IMR-90 (cell line): ENCODE measurements around the gene COL1A1.
A peak's percentile ranks its signal among the peaks of the same experiment; 100 is the strongest.

Experiments used
- BHLHE40 ChIP-seq: fragments of 150-350 bp; IDR thresholded peaks from 2 replicates; pipeline ENCODE4 v1.6.1; 2016; ENCODE audit warnings: mild to moderate bottlenecking, low read depth, low read length
- CEBPB ChIP-seq: IDR thresholded peaks from 2 replicates; pipeline ENCODE4 v1.6.1; 2012; ENCODE audit warnings: low read depth, low read length, improper control_type of control experiment
- CHD1 ChIP-seq: IDR thresholded peaks from 2 replicates; pipeline ENCODE4 v1.6.1; 2012; ENCODE audit warnings: low read depth, low read length, improper control_type of control experiment
- MAZ ChIP-seq: IDR thresholded peaks from 2 replicates; pipeline ENCODE4 v1.6.1; 2012; ENCODE audit warnings: low read depth, mild to moderate bottlenecking, low read length, improper control_type of control experiment, moderate library complexity, borderline replicate concordance
- MXI1 ChIP-seq: IDR thresholded peaks from 2 replicates; pipeline ENCODE4 v1.6.1; 2012; ENCODE audit warnings: low read depth, mild to moderate bottlenecking, low read length, moderate library complexity, borderline replicate concordance
- NFE2L2 ChIP-seq: fragments of 150-350 bp; IDR thresholded peaks from 2 replicates; pipeline ENCODE4 v1.6.1; 2016; ENCODE audit warnings: low read depth, mild to moderate bottlenecking, low read length
- POLR2A ChIP-seq: IDR thresholded peaks from 2 replicates; pipeline ENCODE4 v1.6.1; 2012; ENCODE audit warnings: mild to moderate bottlenecking, low read depth, low read length
- TF ChIP-seq, protein P1 (sequence below): conservative IDR thresholded peaks from 2 replicates; pipeline ENCODE4 v1.5.1; 2012; ENCODE audit warnings: mild to moderate bottlenecking, low read depth, low read length, improper control_type of control experiment
- TF ChIP-seq, protein P2 (sequence below): fragments of 150-350 bp; IDR thresholded peaks from 2 replicates; pipeline ENCODE4 v1.6.1; 2017; ENCODE audit warnings: mild to moderate bottlenecking, antibody characterized with exemption, low read length, low read depth
- TF ChIP-seq, protein P3 (sequence below): fragments of 150-350 bp; IDR thresholded peaks from 2 replicates; pipeline ENCODE4 v1.6.1; 2016; ENCODE audit warnings: low read depth, mild to moderate bottlenecking, low read length, moderate library complexity, borderline replicate concordance

DNA sequence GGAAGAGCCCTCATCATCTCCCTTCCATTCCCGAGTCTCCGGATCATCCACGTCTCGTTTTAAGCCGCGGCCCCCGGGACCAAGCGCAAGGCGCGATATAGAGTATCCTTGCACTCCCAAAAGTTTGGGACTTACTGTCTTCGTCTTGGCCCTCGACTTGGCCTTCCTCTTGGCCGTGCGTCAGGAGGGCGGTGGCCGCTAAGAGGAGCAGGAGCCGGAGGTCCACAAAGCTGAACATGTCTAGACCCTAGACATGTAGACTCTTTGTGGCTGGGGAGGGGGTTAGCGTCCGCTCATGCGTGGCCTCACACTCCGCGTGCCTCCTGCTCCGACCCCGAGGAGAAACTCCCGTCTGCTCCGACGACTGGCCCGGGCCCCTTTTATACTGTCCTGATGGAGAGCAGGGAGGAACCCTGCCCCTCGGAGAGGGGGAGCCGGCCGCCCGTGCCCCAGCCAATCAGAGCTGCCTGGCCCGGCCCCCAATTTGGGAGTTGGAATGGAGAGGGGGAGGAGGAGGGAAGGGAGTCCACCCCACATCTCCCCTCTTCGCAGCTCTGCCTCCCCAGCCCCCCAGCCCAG is at the start of gene COL1A1:
- TF ChIP-seq, protein P1, sequence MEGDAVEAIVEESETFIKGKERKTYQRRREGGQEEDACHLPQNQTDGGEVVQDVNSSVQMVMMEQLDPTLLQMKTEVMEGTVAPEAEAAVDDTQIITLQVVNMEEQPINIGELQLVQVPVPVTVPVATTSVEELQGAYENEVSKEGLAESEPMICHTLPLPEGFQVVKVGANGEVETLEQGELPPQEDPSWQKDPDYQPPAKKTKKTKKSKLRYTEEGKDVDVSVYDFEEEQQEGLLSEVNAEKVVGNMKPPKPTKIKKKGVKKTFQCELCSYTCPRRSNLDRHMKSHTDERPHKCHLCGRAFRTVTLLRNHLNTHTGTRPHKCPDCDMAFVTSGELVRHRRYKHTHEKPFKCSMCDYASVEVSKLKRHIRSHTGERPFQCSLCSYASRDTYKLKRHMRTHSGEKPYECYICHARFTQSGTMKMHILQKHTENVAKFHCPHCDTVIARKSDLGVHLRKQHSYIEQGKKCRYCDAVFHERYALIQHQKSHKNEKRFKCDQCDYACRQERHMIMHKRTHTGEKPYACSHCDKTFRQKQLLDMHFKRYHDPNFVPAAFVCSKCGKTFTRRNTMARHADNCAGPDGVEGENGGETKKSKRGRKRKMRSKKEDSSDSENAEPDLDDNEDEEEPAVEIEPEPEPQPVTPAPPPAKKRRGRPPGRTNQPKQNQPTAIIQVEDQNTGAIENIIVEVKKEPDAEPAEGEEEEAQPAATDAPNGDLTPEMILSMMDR = no peak
- TF ChIP-seq POLR2A (peak; percentile 100), CEBPB (no peak), BHLHE40 (0 out of 2 replicates have a peak, but pooled peaks have one; percentile 33), CHD1 (peak; percentile 52; the same call in 1 of the 2 replicates), MXI1 (peak; percentile 72; the same call in 1 of the 2 replicates), NFE2L2 (peak; percentile 51; the same call in 1 of the 2 replicates), MAZ (peak; percentile 95)
- TF ChIP-seq, protein P2, sequence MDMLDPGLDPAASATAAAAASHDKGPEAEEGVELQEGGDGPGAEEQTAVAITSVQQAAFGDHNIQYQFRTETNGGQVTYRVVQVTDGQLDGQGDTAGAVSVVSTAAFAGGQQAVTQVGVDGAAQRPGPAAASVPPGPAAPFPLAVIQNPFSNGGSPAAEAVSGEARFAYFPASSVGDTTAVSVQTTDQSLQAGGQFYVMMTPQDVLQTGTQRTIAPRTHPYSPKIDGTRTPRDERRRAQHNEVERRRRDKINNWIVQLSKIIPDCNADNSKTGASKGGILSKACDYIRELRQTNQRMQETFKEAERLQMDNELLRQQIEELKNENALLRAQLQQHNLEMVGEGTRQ = no peak
- TF ChIP-seq, protein P3, sequence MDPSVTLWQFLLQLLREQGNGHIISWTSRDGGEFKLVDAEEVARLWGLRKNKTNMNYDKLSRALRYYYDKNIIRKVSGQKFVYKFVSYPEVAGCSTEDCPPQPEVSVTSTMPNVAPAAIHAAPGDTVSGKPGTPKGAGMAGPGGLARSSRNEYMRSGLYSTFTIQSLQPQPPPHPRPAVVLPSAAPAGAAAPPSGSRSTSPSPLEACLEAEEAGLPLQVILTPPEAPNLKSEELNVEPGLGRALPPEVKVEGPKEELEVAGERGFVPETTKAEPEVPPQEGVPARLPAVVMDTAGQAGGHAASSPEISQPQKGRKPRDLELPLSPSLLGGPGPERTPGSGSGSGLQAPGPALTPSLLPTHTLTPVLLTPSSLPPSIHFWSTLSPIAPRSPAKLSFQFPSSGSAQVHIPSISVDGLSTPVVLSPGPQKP = no peak
